Esophagus mucosa (tissue), 1 donor: ENCODE data around the gene TXN. TPM values are rescaled to one million over a fixed set of nuclear protein-coding genes. Genes with fewer than 3 reads are reported as not detected.

Experiments used
- ATAC-seq: fragments of 200-7000 bp; cut with Tn5 transposase; one replicate; pipeline ENCODE4 v1.9.1; 2020
- total RNA-seq: library from RNA; stranded (reverse); gene quantifications from one replicate; pipeline ENCODE4 v1.2.4, GENCODE V29; 2023
- donor health status: DM: yes; HTN: yes; CAD: no.

The TXN gene
- 647 TPM for total RNA-seq

DNA sequence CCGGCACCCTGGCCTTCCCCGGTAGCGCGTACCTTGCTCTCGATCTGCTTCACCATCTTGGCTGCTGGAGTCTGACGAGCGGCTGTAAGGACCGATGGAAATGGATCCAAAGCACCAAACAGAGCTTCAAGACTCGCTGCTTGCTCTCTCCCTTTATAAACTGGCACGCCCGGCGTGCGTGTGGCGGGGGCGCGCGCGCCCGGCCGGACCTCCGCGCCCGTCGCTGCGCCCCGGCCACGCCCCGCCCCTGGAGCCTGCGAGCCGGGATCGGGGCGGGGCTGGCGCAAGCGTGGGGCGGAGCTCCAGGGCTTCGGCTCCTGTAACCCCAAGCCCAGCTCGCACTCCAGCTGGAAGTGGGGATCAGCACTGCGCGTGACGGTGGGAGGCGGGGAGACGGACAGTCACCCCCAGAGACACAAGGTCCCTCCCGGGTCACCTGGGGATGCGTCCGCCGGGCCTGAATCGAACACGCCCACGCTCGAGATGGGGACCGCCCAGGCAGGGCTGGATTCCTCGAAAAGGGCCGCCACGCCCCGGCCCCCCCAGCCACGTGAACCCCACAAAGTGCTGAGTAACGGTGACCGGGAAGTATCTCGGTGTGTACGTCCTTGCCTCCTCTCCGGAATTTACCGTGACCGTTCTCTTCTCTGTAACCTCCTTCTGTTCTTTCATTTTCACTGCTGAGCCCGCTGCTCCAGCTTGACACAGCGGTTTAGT is at the start of gene TXN:
Gene TXN (minus strand): TSS at position 128 of the 717 bp plus-strand sequence. CDS start 72 bp downstream, at position 56.
- peak; percentile 93 for ATAC-seq

DNA sequence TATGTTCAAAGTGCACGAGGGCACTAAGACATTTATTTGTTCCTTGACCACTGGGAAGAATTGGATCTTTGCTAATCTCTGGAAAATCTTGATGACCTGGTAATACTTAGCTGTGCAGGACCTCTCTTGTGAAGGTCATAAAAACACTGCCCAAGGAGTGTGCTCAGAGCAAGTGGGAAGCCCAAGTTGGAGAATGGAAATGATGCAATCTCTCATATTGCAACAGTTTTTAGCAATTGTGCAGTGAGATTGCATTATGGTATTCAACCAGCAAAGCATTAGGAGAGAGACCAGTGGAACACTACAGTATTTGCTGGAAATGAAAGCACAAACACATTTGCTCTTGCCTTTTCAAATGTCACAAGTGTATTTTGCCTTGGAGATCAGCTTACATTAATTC is 46.8 kb upstream of the TXN start:
- ATAC-seq, result no peak

DNA sequence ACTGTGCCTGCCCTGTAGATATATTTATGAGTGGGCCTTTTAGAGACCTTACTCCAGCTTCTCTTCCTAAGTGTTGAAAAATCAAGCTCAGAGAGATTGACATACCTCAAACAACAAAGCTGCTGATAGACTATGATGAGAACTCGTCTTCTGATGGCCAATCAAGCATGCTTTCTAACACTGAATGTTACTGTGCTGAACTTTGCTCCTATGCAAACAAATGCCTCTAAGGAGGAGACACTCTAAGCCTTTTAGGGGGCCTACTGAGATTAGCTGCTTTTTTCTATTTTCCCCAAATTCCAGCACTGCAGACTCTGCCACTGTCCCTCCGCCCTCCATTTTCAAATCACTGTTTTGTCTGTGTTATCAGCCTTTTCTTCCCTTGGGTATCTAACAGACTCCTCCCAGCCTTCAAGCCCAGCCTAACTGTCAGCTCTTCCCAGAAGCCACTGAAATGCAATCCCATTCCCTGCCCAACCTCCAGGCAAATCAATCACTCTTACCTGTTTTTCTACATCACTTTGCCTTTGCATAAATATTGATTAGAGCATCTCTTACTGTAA is 41.8 kb upstream of the TXN start:
- no peak for ATAC-seq

DNA sequence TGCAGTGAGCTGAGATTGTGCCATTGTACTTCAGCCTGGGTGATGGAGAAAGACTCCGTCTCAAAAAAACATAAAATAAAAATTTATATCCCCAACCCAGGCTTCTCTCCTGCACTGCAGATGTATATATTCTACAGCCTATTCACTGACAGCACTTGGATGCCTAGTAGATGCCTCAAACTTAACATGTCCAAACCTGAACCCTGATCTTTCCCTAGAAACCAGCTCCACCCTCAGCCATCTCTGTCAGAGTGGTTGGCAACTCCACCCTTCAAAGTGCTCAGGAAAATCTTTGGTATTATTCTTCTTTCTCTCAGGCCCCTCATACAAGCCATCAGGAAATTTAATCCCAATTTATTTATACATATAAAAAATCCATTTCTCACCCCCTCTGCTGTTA is 36.9 kb upstream of the TXN start:
- ATAC-seq, result peak; percentile 88

DNA sequence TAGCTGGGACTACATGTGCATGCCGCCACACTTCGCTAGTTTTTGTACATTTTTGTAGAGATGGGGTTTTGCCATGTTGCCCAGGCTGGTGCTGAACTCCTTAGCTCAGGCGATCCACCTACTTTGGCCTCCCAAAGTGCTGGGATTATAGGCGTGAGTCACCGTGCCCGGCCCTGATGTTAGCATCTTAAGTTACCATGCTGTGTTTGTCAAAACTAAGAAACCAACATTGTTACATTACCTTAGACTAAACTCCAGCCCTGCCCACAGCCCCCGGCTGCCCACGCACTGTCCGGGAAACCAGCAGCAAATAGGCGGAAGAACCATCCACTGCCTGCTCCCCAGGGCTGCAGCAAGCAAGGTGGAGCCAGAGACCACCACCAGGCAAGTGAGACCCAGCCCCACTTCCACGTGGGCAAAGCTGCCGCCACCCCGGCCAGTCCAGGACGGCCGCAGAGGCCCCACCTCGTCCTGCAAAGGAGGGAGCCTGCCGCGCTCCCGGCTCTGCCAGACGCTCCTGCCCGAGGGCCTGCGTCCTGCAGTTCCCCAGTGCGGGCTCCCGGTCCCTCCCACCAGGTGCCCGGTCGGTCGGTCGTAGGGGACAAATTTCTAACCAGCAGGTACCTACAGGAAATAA is 35.7 kb upstream of the TXN start:
- ATAC-seq, result peak; percentile 79

DNA sequence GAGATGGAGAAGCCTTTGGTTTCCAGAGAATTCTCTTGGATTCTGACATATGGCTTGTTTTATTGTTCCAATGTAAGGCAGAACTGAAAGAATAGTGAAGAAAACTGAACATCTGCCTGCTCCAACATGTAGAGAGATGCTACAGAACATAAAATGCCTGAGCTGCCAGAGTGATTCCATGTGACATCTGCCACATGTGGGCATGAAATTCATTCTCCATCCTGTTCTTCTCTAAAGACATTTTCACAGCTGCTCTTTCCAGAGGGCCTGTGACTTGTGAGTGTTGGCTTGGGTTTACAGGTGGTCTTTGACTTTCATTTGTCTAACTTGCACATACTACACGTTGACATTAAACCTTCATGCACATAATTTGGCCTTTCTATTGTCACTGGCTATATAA is 33.7 kb upstream of the TXN start:
- ATAC-seq, result no peak

DNA sequence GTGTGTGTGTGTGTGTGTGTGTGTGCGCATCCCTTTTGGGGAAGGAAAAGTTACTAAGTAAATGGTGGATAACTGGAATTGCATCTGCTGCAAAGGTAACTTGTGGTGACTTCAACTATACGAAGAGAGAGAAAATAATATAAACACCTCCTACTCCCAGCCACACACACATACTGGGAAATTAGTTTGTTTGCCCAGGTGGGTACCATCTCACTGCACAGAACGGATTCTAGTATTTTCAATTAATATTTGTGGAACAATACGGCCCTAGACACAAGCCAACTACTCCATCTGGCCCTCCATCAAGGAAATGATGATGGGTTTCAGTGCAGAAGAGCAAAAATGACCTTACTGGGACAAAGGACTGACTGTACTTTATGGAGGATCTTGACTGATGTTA is 32.2 kb upstream of the TXN start:
- ATAC-seq, result no peak

DNA sequence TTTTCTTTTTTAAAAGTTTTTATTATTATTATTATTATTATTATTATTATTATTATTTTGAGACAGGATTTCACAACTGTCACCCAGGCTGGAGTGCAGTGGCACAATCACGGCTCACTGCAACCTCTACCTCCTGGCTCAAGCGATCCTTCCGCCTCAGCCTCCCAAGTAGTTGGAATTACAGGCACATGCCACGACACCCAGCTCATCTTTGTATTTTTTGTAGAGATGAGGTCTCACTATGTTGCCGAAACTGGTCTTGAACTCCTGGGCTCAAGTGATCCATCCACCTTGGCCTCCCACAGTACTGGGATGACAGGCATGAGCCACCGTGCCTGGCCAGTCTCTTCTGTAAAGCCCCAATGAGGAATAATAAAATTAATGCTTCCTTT is 31.0 kb upstream of the TXN start:
- ATAC-seq, result no peak

DNA sequence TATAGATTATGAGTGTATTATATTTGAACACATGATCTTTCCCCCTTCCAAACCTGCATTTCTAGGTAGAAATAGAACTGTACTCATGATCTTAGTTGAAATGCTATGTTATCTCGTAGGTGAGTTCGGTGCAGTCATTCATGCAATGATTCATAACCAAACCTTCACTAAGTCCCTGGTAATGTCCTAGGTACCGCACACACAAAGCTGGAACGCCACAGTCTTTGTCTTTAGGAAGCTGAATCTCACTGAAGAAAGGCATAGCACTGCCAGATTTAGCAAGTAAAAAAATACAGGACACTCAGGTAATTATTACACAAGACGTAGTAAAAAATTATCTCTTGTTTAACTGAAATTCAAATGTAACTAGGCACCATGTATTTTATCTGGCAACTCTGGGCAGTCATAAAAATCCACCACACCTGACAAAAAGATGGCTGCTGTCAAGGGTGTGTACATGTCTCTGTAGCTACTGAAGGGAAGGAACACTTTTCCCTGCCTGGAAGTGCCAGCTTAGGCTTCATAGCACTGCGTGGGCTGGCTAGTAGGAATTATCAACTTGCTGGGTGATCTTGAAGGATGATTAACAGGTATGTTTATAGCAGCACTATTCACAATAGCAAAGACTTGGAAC is 28.0 kb upstream of the TXN start:
- ATAC-seq, result peak; percentile 69

DNA sequence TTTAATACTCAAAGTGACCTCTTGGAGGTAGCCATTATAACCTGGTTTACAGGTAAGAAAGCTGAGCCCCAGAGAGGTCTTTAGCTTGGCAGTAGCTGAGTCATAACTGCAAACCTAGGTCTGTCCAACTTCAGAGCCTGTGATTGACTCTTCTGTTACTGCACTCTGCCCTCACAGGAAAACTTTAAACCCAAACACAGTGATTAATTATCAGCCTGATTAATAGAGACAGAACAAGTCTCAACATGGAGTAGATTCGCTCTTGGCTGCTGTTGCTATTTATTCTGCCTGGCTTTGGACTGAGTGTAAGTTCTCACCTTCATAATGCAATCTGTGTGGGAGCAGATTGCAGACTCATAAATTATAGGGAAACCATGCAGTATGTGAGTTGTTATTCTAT is 27.4 kb upstream of the TXN start:
- ATAC-seq, result peak; percentile 95

DNA sequence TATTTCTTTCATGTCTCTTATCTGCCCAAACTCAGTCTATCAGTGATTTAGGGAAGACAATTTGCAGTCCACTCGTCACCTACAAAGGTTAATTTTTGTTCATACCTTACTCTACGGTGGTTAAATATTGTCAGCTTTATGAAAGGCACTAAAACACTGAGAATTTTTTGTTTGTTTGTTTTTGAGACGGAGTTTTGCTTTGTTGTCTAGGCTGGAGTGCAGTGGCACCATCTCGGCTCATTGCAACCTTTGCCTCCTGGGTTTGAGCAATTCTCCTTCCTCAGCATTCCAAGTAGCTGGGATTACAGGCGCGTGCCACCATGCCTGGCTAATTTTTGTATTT is 26.4 kb upstream of the TXN start:
- no peak for ATAC-seq

DNA sequence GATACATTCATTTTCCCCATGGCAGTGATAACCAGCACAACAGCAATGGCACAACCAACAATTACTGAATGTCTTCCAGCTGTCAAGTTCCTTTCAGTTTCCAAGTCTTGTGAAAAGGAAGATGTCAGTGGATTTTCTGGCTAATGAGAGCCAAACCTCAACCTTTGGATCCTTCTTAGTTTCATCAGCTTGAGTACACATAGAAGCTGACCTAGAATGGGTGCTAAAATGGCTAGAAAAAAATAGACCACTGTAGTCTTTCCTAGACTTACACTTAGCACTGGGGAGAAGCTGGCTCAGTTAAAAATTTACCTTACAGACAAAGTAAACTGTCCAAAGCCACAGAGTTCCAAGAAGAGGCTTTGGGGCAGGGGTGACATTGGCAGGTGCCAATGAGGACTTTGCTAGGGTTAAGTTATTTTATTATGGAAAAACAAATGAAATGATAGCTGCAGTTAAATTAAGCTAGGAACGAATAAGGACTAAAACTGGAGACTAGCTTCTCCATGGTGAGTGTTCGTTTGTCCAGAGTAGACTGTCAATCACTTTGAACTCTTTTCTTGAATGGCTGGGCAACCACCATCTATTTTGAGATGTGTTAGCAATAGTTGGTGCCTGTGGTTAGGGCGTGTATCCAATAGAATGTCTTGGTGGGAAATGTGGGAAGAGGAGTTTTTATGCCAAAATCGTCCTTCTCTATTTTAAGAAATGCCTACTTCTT is 25.9 kb upstream of the TXN start:
- ATAC-seq, result no peak

DNA sequence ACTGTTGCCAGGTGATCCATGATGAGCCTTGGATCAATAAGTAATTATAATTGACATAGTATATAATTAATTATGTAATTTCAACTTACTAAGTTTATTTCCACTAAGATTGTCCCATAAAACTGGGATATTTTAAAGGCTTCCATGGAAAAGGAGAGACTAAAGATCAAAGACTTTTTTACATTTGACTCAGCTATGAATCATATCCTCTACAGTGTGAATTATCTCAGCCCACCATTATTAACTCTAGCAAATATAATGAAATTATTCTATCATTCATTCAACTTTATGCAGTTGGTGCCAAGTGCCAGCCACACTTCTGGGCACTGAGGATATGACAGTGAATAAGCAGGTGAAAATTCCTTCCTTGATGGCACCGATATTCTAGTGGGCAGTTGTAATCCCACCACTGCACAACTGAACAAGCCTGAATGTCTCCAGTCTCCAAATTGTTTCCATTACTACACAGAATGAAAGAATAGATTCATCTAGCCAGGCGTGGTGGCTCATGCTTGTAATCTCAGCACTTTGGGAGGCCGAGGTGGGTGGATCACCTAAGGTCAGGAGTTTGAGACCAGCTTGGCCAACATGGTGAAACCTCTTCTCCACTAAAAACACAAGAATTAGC is 21.9 kb upstream of the TXN start:
- no peak for ATAC-seq

DNA sequence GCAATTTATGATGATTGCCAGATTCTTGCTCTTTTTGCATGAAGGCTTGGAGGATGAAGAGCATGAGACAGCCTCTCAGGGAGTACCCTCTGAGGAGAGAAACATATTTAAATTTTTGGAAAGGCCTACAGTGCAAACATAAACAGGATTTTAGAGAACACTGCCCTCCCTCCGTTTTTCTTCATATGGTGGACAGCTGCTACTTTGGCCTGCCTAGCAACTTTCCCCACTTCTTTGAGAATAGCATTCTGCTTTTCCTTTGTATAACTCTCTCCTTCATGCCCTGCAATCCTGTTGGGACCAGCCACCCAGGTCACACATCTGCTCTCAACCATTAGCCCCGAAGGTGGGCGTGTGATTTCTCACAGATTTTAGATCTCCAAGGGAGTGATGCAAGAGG is 20.5 kb upstream of the TXN start:
- ATAC-seq, result no peak

DNA sequence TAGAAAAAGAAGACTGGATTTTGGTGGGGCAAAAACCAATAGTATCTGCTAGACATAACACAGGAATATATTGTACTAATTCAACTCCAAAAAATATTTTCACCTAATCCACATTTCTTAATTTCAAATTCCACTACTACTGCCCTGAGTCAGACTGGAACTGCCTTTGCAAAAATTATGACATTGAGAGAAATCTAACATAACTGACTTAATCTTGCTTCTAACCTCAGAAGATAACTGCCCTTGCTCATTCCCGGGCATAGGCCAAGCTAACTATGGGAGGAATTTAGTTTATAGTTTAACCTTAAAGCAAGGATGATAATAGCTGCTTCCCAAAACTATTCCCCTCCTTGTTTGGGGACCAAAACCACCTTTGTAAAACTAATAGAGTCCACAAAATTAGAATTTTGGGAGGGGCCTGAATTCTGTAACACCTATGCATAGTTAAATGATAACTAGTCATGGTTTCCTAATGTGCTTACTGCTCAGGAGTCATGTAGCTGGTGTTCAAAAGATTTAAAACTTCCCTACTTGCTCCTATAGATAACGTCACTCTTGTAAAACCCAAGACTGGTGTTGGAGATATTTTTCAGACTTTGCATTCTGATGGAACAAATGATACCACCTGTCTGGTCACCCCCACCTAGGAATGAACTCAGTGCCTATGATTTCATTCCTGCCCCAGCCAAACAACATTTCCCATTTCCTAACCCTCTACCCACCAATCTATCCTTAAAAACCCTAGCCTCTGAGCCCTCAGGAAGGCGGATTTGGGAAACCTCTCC is 14.1 kb upstream of the TXN start:
- ATAC-seq, result no peak

DNA sequence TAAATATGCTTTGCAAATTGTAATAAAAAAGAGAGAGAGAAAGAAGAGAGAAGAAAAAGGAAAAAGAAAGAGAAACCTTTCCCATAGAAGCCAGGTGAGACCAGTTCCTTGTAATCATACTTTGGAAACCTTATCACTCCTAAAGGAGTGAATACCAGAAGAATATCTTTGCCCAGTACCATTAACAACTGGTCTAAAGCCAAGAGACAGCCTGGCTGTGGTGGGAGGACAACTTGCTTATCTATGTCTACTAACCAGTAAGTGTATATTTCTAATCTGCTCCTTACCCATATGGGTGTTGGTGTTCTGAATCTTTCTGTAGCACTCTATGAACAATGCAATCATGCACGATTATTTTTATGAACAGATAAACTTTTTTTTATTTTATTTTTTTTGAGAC is 10.5 kb upstream of the TXN start:
- ATAC-seq, result no peak

DNA sequence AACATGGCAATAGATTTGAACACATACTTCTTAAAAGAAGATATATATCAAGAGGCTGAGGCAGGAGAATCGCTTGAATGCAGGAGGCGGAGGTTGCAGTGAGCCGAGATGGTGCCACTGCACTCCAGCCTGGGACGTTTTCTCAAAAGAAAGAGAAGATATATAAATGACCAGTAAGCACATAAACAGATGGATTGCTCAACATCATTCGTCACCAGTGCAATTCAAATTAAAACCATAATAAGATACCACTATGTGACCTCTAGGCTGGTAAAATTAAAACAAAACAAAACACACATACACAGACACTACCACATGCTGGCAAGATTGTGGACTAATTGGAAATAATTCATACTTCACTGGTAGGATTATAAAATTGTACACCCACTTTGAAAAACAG is 5.3 kb upstream of the TXN start:
- ATAC-seq, result no peak

DNA sequence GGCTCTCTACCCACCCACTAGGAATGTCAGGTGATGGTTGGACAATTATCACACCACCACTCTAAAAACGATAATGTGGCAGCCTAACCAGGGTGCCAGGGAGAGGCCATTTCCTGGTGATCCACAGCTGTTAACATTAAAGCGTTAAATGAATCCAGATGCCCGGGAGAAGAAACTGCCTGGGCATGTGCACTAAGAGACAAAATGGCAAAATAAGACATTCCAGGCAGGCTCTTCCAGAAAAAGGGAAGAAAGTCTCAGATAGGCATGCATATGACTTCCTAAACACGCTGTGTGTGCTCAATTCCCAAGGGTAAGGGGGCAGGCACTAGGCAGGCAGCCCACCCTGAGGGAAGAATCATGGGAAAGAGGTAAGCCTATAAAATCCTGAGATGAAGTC is 4.6 kb upstream of the TXN start:
- ATAC-seq, result no peak

DNA sequence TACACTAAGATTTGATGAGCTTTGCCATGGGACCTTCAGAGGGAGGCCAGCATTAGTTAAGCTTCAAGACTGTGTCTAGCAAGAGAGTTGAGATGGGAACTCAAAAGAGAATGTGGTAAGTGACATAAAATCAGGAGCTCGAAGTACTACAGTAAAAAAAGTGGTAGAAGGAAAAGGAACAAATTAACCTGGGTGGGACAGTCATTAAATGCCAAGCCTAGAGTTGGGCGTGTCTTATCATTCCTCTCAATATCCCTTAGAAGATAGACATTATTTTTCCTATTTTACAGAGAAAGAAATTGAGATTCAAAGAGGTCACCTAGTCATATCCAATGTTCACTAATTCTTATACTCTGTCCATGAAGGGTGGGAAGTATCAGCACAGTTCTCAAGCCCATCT is 3.3 kb upstream of the TXN start:
- no peak for ATAC-seq

DNA sequence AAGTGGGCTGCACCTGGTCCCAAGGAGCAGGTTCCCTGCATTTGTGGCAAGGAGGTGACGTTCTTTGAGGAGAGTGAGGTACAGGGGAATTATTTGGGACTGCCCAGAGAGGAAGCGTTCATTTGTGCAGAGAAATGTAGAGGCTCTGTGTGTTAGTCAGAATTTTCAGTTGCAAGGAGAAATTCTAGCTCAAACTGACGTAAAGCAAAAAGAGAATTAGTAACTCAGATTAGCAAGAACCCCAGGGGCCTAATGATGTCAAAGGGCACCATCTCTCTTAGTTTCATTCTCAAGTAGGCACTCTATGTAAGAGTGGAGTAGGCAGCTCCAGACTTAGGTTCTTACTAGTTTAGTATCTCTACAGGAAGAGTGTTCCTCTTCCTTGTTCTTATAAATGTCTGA is 2.4 kb upstream of the TXN start:
- ATAC-seq, result no peak

DNA sequence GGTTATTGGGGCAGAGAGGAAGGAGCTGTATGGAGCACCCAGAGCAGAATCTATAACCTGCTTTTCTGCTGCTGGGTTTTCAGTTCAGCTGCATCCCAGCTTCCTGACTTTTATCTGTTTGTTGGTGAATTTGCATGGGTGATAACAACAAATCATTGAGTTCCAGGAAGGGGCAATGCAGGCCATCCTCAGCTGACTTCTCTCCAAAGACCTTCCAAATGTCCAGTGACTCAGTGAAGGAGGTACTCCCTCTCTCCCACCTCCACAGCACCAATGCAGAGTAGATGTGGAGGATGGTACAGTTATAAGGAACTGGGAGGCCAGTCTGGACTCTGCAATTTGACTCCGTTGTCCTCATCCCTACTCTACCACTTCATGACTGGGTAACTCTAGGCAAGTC is 1.6 kb upstream of the TXN start:
- no peak for ATAC-seq
